ENCODE data around the gene IQCM. TPM values are rescaled to one million over a fixed set of nuclear protein-coding genes. Genes with fewer than 3 reads are reported as not detected.

IQCM gene, protein sequence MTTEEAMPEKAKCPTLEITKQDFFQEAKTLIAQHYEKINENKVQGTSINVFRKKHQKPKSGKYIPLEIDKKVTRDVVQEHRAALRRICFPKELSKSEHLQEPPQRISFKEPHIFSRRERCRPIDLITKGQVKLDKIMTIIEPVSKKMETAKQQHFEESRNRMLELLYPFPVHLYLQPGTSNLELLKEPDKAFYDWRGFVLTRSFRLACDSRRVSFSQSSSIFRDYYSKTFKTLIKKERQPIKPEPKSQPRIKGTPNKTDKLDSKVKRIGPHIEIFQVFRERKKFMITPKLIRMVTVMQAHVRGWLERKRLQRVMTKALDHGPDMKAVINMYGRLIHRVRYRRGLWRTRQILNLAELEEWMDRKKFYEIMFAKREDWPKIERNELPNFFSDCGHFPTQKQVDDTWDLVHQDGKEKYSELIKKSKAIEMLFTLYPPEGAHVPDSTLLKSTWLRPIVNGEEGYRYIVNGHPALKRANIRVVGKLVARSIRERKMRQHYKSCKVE
- total RNA-seq, result not detected

GRCh38 chr4:149815743-149816142 lies at the start of gene IQCM:
Gene IQCM, minus strand, starts transcription at chr4:149815843. Its CDS starts 73,152 bp downstream, at chr4:149742691.
- no peak for DNase-seq (ENCODE audit: low spot score)

DNA sequence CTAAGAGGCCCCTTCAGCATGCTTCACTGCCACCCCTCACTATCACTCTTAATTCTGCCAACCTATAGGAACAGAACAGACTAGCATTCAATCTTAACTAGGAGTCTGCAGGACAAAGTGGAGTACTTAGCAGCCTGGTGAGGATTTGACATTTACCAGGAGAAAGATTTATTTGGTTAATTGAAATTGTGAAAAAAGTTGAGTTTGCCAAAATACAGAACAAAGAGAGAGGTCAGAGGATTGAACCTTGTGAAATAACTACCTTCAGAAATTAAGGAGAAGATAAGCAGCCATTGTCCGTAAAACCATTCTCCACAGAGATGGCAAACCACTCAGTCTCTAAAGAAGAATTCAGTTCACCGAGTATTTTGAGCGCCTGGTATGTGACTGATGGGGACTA lies 41.8 kb upstream of the IQCM start:
- DNase-seq (ENCODE audit: low spot score), result no peak

DNA sequence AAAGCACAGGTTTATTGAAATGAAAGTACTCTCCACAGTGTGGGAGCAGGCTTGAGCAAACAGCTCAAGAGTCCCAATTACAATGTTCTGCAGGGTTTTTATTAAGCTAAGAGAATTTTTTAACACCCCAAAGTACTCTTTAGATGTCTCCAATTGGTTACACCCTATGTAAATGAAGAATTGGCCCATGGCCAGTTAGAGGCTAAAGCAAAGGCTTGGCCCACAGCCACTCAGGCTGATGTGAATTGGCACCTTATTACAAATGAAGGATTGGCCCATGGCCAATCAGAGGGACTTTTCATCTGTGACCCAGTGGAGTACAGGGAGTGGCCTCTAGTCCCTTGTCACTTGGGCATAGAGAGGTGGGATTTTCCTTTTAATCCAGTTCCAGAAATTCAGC lies 30.1 kb upstream of the IQCM start:
- no peak for DNase-seq (ENCODE audit: low spot score)

DNA sequence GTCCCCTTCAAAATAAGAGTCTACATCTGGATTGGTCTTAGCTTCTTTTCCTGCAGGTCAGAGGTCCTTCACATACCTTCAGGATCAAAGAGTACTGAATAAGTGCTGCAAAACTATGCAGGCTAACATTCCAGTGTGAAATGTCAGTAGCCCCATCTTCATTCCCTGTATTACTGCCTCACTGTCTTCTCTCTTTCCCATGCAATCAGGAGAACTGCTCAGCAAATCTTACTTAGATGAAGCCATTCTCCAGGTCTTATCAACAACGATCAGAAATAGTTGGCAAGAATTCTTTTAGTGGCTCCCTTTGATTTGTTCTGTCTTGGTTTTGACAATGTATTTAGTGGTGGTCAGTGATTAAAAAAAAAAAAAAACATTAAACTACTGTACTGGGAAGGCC lies 26.0 kb upstream of the IQCM start:
- no peak for DNase-seq (ENCODE audit: low spot score)

DNA sequence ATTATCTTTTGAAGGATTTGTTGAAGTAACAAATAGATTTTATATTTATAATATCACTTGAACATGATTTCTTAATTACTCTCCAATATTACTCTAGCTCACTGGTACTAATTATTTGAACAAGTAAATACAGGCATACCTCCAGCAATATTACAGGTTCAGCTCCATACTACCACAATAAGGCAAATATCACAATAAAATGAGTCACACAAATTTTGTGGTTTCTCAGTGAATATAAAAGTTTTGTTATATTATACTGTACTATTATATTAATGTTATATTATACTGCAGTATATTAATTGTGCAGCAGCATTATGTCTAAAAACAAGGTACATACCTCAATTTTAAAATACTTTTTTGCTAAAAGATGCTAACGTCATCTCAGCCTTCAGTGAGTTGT lies 22.4 kb upstream of the IQCM start:
- no peak for DNase-seq (ENCODE audit: low spot score)

GRCh38 chr4:149836546-149836945 lies 20.9 kb upstream of the IQCM start:
- no peak for DNase-seq (ENCODE audit: low spot score)

GRCh38 chr4:149835280-149835679 lies 19.6 kb upstream of the IQCM start:
- DNase-seq (ENCODE audit: low spot score), result no peak

- DNase-seq (ENCODE audit: low spot score), result no peak
These were observed 16.1 kb upstream of the IQCM start for GRCh38 chr4:149831656-149832208.

DNA sequence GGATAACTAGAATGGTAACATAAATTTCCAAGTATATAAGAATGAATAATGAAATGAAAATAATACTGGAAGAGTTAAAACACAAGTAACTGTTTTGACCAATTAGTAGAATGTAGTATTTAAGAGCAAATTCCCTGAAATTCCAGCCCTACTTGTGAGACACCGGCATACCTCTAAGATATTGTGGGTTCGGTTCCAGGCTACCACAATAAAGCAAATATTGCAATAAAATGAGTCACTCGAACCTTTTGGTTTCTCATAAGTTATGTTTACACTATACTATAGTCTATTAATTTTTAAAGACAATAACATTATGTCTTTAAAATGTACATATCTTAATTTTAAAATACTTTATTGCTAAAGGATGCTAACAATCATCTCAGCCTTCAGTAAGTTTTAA lies 15.2 kb upstream of the IQCM start:
- no peak for DNase-seq (ENCODE audit: low spot score)

GRCh38 chr4:149825336-149825735 lies 9.7 kb upstream of the IQCM start:
- no peak for DNase-seq (ENCODE audit: low spot score)

DNA sequence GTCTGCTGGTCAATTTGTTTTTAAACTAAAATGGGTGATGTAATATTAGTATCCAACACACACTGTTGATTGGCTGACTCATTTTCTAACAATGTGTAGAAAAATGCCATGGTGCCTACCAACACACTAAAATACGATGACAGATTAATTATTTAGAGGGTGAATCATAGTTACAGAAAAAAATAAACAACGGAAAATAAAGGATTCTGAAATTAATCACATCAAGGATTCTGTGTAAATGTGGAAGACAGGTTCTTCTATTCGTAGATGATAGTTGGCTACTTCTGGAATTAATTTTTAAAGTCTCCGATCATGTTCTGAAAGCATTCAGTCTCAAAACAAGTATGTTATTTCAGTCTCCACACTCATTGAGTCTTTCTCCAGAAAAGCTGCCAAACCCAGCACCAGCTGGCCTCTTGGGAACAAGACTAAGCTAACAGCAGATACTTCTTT lies 8.2 kb upstream of the IQCM start:
- DNase-seq (ENCODE audit: low spot score), result no peak

DNA sequence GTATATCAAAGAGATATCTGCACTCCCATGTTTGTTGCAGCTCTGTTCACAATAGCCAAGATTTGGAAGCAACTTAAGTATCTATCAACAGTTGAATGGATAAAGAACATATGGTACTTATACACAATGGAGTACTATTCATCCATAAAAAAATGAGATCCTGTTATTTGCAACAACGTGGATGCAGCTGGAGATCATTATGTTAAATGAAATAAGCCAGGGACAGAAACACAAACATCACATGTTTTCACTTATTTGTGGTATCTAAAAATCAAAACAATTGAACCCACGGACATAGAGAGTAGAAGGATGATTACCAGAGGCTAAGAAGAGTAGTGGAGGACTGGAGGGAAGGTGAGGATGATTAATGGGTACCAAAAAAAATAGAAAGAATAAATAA lies 14.2 kb downstream of the IQCM start:
- no peak for DNase-seq (ENCODE audit: low spot score)

GRCh38 chr4:149799546-149799945 lies 16.1 kb downstream of the IQCM start:
- DNase-seq (ENCODE audit: low spot score), result no peak

DNA sequence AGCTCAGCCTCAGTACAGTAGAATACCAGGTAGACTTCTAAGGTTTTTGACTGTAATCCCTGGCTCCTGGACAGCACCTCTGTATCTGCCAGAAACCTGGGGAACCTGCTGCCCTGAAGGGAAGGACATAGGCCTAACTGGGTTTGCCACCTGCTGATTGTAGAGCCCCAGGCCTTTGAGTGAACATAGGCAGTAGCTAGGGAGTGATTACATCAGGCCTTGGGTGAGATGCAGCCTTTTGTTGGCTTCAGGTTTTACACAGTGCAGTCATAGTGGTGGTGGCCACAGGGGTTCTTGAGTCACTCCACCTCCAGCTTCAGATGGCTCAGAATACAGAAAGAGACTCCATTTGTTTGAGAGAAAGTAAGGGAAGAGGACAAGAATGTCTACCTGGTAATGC lies 19.3 kb downstream of the IQCM start:
- no peak for DNase-seq (ENCODE audit: low spot score)

DNA sequence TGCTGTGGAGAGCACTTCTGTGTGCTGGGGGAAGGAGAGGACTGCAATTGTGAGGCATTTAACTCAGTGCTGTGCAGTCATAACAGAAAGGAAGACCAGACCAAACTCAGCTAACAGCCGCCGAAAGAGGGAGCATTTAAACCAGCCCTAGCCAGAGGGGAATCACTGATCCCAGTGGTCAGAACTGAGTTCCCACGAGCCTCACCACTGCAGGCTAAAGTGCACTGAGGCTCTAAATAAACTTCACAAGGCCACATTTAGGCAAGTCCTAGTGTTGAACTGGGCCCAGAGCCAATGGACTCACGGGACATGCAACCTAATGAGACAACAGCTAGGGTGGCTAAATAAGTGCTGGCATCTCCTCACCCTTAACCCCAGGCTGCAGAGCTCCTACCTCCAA lies 20.4 kb downstream of the IQCM start:
- no peak for DNase-seq (ENCODE audit: low spot score)

- DNase-seq (ENCODE audit: low spot score), result no peak
These were observed 21.3 kb downstream of the IQCM start for GRCh38 chr4:149794352-149794751.

DNA sequence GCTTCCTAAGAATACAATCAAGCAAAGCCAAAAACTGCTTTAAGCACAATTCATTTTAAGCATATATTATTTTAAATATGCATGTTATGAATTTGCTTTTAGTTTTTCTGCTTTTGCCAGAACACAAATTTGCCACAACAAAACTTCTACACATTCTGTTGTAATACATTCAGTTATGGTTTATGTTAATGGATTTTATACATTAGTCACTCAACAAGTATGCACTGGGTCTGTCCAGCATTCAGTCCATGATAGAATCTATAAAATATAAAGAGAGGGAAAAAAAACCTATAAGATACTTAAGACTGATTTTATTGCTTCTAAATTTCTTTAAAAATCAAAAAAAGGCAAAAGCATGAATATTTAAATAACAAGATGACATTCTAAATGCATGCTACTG lies 22.2 kb downstream of the IQCM start:
- DNase-seq (ENCODE audit: low spot score), result no peak

DNA sequence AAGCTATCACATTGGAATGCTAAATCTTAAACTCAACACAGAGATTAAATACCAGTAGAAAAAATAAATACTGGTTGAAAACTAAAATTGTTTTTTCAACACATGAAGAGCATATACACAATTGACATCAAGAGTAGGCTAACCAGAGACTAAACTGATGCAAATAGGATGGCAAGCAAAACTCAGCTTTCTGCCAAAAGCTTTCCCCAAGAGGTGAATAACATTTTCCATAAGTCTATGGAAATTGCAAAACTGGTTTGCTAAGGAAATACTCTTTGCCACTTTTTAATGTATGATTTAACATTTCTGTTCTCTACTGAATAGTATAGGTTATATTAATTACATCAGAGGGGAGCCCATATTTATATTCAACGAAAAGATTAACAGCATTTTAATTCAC lies 23.8 kb downstream of the IQCM start:
- no peak for DNase-seq (ENCODE audit: low spot score)

DNA sequence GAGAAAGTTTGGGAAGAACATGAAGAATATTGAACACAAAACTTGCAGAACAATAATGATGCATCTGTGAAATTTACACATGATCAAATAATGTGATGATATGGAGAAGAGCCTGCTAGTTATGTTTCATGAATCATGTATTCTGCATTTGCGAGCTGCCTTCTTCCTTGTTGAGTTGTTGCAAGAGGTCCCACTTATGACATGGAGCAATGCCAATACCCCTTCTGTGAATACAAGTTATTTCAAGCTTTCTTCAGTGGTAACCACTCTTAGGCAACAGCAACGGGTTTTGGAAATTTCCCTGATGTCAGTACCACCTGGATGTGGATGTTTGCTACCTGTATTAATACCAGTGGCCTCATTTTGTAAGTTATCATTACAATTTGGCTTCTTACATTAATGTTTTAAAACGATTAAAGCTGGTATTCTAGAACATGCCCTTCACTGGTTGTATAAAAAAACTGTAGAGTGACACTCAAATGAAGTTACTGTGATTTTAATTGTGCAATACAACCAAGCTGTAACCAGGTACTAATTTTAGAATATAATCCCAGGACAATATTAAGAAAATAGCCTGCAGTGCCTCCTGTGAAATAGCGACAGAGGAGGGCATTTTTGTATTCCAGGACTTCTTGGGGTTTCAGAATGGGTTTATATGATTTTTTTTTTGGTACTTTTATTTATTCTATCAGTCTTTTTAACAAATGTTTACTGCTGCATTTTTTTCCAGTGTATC lies 25.3 kb downstream of the IQCM start:
- no peak for DNase-seq (ENCODE audit: low spot score)

DNA sequence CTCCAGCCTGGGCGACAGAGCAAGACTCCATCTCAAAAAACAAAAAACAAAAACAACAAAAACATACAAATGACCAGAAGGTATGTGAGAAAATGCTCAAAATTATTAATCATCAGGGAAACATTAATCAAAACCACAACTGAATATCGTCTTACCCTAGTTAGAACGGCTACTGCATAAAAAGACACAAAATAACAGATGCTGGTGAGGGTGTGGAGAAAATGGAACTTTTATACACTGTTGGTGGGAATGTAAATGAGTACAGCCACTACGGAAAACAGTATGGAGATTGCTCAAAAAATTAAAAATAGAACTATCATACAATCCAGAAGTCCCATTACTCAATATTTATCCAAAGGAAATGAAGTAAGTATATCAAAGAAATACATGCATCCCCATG lies 27.3 kb downstream of the IQCM start:
- no peak for DNase-seq (ENCODE audit: low spot score)

DNA sequence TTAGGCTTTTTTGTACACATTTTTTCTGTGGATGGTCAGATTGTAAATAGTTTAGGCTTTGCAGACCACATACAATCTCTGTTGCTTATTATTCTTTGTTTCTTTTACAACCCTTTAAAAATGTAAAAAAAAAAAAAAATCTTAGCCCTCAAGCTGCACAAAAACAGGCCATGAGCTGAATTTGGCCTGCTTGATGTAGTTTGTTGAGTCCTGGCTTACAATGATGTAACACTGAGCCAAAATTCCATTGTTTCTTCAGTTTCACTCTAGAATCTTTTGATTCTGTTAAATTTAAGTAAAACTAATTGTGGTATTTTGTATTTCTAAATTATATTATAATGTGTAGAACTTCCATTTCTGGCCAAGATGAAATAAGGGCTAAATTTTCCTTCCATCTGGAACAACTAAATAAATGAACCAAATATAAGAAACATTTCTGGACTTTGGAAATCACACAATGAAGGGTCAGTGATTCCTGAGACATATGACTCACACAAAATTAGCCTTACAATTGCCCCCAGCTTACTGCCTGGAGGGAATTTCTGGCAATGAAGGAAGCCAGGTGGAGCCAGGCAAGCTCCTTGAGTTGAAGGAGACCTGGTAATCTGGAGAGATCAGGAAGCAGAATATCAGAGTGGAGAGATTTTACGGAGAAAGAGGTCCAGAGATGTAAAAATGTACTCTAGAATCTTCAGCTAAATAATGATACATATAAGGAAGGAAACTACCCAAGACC lies 29.8 kb downstream of the IQCM start:
- DNase-seq (ENCODE audit: low spot score), result no peak

DNA sequence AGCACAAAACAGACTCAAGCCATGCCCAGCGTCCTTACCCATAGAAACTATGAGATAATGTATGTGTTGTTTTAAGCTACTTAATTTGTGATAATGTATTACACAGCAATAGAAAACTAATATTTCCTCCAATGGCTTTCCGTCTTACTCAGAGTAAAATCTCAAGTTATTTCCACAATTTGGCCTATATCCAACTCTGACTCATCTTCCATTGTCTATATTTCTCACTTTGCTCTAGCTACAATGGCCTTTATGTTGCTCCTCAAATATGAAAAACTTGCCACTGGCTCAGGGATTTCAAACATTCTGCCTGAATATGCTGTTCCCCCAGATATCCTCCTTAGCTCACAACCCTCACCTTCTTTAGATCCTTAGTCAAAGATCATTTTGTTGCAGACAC lies 31.6 kb downstream of the IQCM start:
- DNase-seq (ENCODE audit: low spot score), result no peak
